Kasumi-1 (cell line): ENCODE measurements around the gene MGAT5B.
A peak's percentile ranks its signal among the peaks of the same experiment; 100 is the strongest.
"Not testable (repeated sequence)": the region's sequence is repeated elsewhere in the genome, so short reads cannot be mapped to it uniquely, and the experiment has no call there.

Source experiments
- DNase-seq, 2 experiments: peaks; one replicate each; lab custom pipeline; 2025; lab: John Stamatoyannopoulos, UW

MGAT5B gene

GRCh38 chr17:76949913-76950695 is 81.9 kb downstream of the MGAT5B start:
- no peak for DNase-seq

GRCh38 chr17:76951375-76951905 is 83.2 kb downstream of the MGAT5B start:
- DNase-seq, result no peak

- DNase-seq, result no peak
These were observed 84.2 kb downstream of the MGAT5B start for GRCh38 chr17:76952402-76952801.

- DNase-seq, result no peak
These were observed 84.9 kb downstream of the MGAT5B start for GRCh38 chr17:76953066-76953465.

- no peak for DNase-seq
These were observed 85.7 kb downstream of the MGAT5B start for GRCh38 chr17:76953946-76954345.

GRCh38 chr17:76955191-76955590 is 87.0 kb downstream of the MGAT5B start:
- DNase-seq, result no peak

- DNase-seq, result no peak
These were observed 88.8 kb downstream of the MGAT5B start for GRCh38 chr17:76956846-76957540.

GRCh38 chr17:76957678-76958464 is 89.7 kb downstream of the MGAT5B start:
- DNase-seq, result no peak

- DNase-seq, result no peak
These were observed 90.8 kb downstream of the MGAT5B start for GRCh38 chr17:76958974-76959373.

GRCh38 chr17:76961869-76962268 is 93.7 kb downstream of the MGAT5B start:
- no peak for DNase-seq

- no peak for DNase-seq
These were observed 94.7 kb downstream of the MGAT5B start for GRCh38 chr17:76962858-76963257.

GRCh38 chr17:76966016-76966415 is 97.8 kb downstream of the MGAT5B start:
- no peak for DNase-seq

GRCh38 chr17:76966486-76967181 is 98.4 kb downstream of the MGAT5B start:
- no peak for DNase-seq

GRCh38 chr17:76967762-76968161 is 99.6 kb downstream of the MGAT5B start:
- DNase-seq, result no peak

- DNase-seq, result peak in 1 of 2 experiments; percentile 37
These were observed 100.7 kb downstream of the MGAT5B start for GRCh38 chr17:76968707-76969597.

- peak; percentile 33 to 37 for DNase-seq
These were observed 101.5 kb downstream of the MGAT5B start for GRCh38 chr17:76969598-76970172.

- not testable (repeated sequence) for DNase-seq
These were observed 102.0 kb downstream of the MGAT5B start for GRCh38 chr17:76970228-76970627.

- no peak for DNase-seq
These were observed 103.9 kb downstream of the MGAT5B start for GRCh38 chr17:76972046-76972641.

GRCh38 chr17:76973040-76973439 is 104.8 kb downstream of the MGAT5B start:
- DNase-seq, result no peak

GRCh38 chr17:76974721-76975120 is 106.5 kb downstream of the MGAT5B start:
- no peak for DNase-seq
